K562 (cell line): Measurements from ENCODE around the gene CTRL. TPM values are rescaled to one million over a fixed set of nuclear protein-coding genes. Genes with fewer than 3 reads are reported as not detected.

Source experiments
- RBBP5 ChIP-seq: fragments of 200-600 bp; sonication (generic); IDR thresholded peaks from 2 replicates; pipeline ENCODE4 v1.6.1; 2012; ENCODE audit warnings: borderline replicate concordance, mild to moderate bottlenecking, low read length, control low read depth, inconsistent platforms; ENCODE audit not compliant: insufficient read depth, poor library complexity, severe bottlenecking
- RREB1 ChIP-seq: fragments of 250-450 bp; sonication (Bioruptor Pico); IDR thresholded peaks from 2 replicates; pipeline ENCODE4 v1.4.0; 2020
- TBL1XR1 ChIP-seq, 2 experiments: IDR thresholded peaks; 2 replicates each; pipeline ENCODE4 v1.6.1; 2012; ENCODE audit warnings: improper control_type of control experiment in 2 of 2, low read length in 2 of 2, mild to moderate bottlenecking in 1 of 2
- ZNF696 ChIP-seq: fragments of 250-450 bp; sonication (Bioruptor Pico); conservative IDR thresholded peaks from 2 replicates; pipeline ENCODE4 v1.4.0; 2020; ENCODE audit warnings: mild to moderate bottlenecking, moderate library complexity
- polyA plus RNA-seq, 8 experiments: library from polyadenylated mRNA; depleted of rRNA in 4 of 8; stranded (reverse) in 5 of 8; unstranded in 3 of 8; fragments of >200 nt; fragmentation: Nextera tagmentation in 2 of 8; fragmentation: Illumina TruSeq in 1 of 8; extraction: Ambion mirVana in 2 of 8; extraction: Trizol in 1 of 8; gene quantifications; 2 replicates each; pipeline versions ENCODE4 v1.2.1 to v1.2.3, GENCODE V29; 2011 to 2014; ENCODE audit warnings: inconsistent platforms in 1 of 8, missing spikeins in 1 of 8
- total RNA-seq, 7 experiments: library from RNA; depleted of rRNA in 6 of 7; stranded (reverse); fragments of >200 nt in 6 of 7; fragmentation: Illumina TruSeq in 2 of 7; extraction: Trizol in 2 of 7; gene quantifications; 2 replicates each; pipeline versions ENCODE4 v1.2.1 to v1.2.3, GENCODE V29; 2011 to 2021; ENCODE audit warnings: low replicate concordance in 1 of 7

CTRL gene
- total and polyA plus RNA-seq, 9 of the 15 experiments (the other 6 are each of a cell fraction or from before 2014, with no cell fraction given): 1.4 to 5.6 (median 2.5) TPM

GRCh38 chr16:67967183-67967957, 35.7 kb upstream of the CTRL start (continued):
- TF ChIP-seq RREB1 (CRISPR knock-in tag) (0 out of 2 replicates have a peak, but pooled peaks have one; percentile 10), ZNF696 (CRISPR knock-in tag) (no peak), RBBP5 (peak; percentile 33), TBL1XR1 (IDR thresholded peaks at IDR 0.05; ENCODE audit: low read length in 2 of 2) (0 out of 4 replicates have a peak, but pooled peaks of 1 of the 2 experiments have one; percentile 13)
